Fibroblast of gingiva (primary cell): ENCODE measurements around the gene TIAM1.
"Not testable (repeated sequence)": the region's sequence is repeated elsewhere in the genome, so short reads cannot be mapped to it uniquely, and the experiment has no call there.

Experiments used
- DNase-seq: peaks from one replicate; pipeline ENCODE4 v3.0.0-alpha.2; 2011; ENCODE audit warnings: low read depth

The TIAM1 gene

GRCh38 chr21:31251686-31252085, 92.4 kb downstream of the TIAM1 start:
- DNase-seq, result no peak

GRCh38 chr21:31248598-31248997, 95.5 kb downstream of the TIAM1 start:
- peak; percentile 16 for DNase-seq

- DNase-seq, result no peak
Observed at GRCh38 chr21:31243611-31244010, 100.5 kb downstream of the TIAM1 start.

- DNase-seq, result no peak
Observed at GRCh38 chr21:31236528-31236927, 107.5 kb downstream of the TIAM1 start.

GRCh38 chr21:31235671-31236450, 108.2 kb downstream of the TIAM1 start:
- no peak for DNase-seq

GRCh38 chr21:31234936-31235335, 109.1 kb downstream of the TIAM1 start:
- no peak for DNase-seq

GRCh38 chr21:31233711-31234110, 110.3 kb downstream of the TIAM1 start:
- DNase-seq, result no peak

GRCh38 chr21:31232344-31232743, 111.7 kb downstream of the TIAM1 start:
- DNase-seq, result no peak

- DNase-seq, result no peak
Observed at GRCh38 chr21:31230937-31231336, 113.1 kb downstream of the TIAM1 start.

- not testable (repeated sequence) for DNase-seq
Observed at GRCh38 chr21:31228723-31229122, 115.3 kb downstream of the TIAM1 start.

GRCh38 chr21:31225713-31226112, 118.3 kb downstream of the TIAM1 start:
- DNase-seq, result no peak

GRCh38 chr21:31222142-31222541, 121.9 kb downstream of the TIAM1 start:
- peak; percentile 26 for DNase-seq

GRCh38 chr21:31221043-31221442, 123.0 kb downstream of the TIAM1 start:
- DNase-seq, result no peak

- DNase-seq, result peak; percentile 70
Observed at GRCh38 chr21:31220575-31220974, 123.5 kb downstream of the TIAM1 start.

- peak; percentile 42 for DNase-seq
Observed at GRCh38 chr21:31218830-31219608, 125.0 kb downstream of the TIAM1 start.

GRCh38 chr21:31216206-31216605, 127.9 kb downstream of the TIAM1 start:
- no peak for DNase-seq

GRCh38 chr21:31213787-31214186, 130.3 kb downstream of the TIAM1 start:
- DNase-seq, result no peak

- DNase-seq, result no peak
Observed at GRCh38 chr21:31211836-31212235, 132.2 kb downstream of the TIAM1 start.

- no peak for DNase-seq
Observed at GRCh38 chr21:31205412-31205811, 138.6 kb downstream of the TIAM1 start.

- DNase-seq, result no peak
Observed at GRCh38 chr21:31204801-31205200, 139.3 kb downstream of the TIAM1 start.

- peak; percentile 12 for DNase-seq
Observed at GRCh38 chr21:31203431-31204054, 140.5 kb downstream of the TIAM1 start.

- peak; percentile 77 for DNase-seq
Observed at GRCh38 chr21:31201548-31201947, 142.5 kb downstream of the TIAM1 start.

GRCh38 chr21:31201144-31201543, 142.9 kb downstream of the TIAM1 start:
- no peak for DNase-seq
